NCI-H82 treated with DMSO at 0.1 percent for 48 hours (cell line): ENCODE data around the gene DGKQ.

Source experiments
- DNase-seq: peaks from one replicate; lab custom pipeline; 2025; ENCODE audit not compliant: unreplicated experiment; lab: John Stamatoyannopoulos, UW

DGKQ gene

GRCh38 chr4:995311-996026 is 22.1 kb upstream of the DGKQ start:
- DNase-seq: no peak

- no peak for DNase-seq
Measured at GRCh38 chr4:993111-994029, 20.0 kb upstream of the DGKQ start, which contains the start of gene SLC26A1. Gene SLC26A1, minus strand, starts transcription at chr4:993404. Its CDS starts 1,701 bp downstream, at chr4:991703.

GRCh38 chr4:992297-993110 is 19.1 kb upstream of the DGKQ start:
- DNase-seq: no peak

GRCh38 chr4:991451-992296 is 18.3 kb upstream of the DGKQ start:
- DNase-seq: no peak

- no peak for DNase-seq
Measured at GRCh38 chr4:990746-991367, 17.5 kb upstream of the DGKQ start.

- no peak for DNase-seq
Measured at GRCh38 chr4:989722-990471, 16.5 kb upstream of the DGKQ start.

- no peak for DNase-seq
Measured at GRCh38 chr4:988726-989721, 15.7 kb upstream of the DGKQ start.

- DNase-seq: no peak
Measured at GRCh38 chr4:987624-988513, 14.5 kb upstream of the DGKQ start.

- DNase-seq: peak; percentile 11
Measured at GRCh38 chr4:986879-987623, 13.7 kb upstream of the DGKQ start, which contains the start of gene IDUA. Gene IDUA, plus strand, starts transcription at chr4:987044. Its CDS starts 41 bp downstream, at chr4:987085.

GRCh38 chr4:986428-986878 is 13.1 kb upstream of the DGKQ start:
- DNase-seq: no peak

GRCh38 chr4:985123-985830 is 11.9 kb upstream of the DGKQ start:
- no peak for DNase-seq

- DNase-seq: no peak
Measured at GRCh38 chr4:984336-985054, 11.1 kb upstream of the DGKQ start.

GRCh38 chr4:982814-983213 is 9.4 kb upstream of the DGKQ start:
- no peak for DNase-seq

GRCh38 chr4:982291-982690 is 8.9 kb upstream of the DGKQ start:
- DNase-seq: no peak
